Right hindlimb (tissue), 1 donor: ENCODE measurements around the gene HIVEP3.
A peak's percentile ranks its signal among the peaks of the same experiment; 100 is the strongest.

Experiments used
- DNase-seq: peaks from one replicate; pipeline ENCODE4 v3.0.0-alpha.2; 2018

HIVEP3 gene

GRCh38 chr1:41608211-41608610 is 310.5 kb downstream of the HIVEP3 start:
- DNase-seq = peak; percentile 85

- no peak for DNase-seq
Measured at GRCh38 chr1:41607808-41608207, 310.9 kb downstream of the HIVEP3 start.

DNA sequence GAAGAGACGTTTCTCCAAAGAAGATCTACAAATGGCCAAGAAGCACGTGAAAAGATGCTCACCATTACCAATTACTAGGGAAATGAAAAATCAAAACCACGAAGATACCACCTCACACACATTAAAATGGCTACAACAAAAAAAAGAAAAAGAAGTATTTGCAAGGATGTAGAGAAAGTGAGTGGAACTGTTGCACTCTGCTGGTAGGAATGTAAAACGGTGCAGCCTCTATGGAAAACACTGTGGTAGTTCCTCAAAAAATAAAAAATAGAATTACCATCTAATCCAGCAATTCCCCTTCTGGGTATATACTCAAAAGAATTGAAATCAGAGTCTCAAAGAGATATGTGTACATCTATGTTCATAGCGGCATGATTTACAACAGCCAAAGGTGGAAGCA is 318.8 kb downstream of the HIVEP3 start:
- no peak for DNase-seq

GRCh38 chr1:41598325-41598724 is 320.4 kb downstream of the HIVEP3 start:
- DNase-seq = no peak

- DNase-seq = no peak
Measured at GRCh38 chr1:41592451-41593125, 326.1 kb downstream of the HIVEP3 start.

DNA sequence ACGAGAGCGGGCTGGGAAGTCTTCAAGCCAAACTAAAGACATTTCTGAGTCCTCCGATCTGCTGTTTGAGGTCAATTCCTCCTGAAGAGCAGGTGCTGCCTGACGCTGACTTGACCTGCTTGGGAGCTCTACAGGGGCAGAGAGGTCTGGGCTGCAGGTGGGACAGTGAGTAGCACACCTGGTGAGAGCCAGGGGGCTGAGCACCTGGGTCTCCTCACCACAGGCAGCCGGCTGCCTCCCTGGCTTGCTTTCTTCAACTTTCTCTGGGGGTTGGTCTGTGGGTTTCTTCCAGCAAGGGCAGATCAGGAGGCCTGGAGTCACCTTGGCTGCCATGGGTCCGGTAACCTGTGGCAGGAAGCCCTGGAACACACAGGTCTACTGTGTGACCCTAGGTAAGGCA is 326.8 kb downstream of the HIVEP3 start:
- DNase-seq = no peak

DNA sequence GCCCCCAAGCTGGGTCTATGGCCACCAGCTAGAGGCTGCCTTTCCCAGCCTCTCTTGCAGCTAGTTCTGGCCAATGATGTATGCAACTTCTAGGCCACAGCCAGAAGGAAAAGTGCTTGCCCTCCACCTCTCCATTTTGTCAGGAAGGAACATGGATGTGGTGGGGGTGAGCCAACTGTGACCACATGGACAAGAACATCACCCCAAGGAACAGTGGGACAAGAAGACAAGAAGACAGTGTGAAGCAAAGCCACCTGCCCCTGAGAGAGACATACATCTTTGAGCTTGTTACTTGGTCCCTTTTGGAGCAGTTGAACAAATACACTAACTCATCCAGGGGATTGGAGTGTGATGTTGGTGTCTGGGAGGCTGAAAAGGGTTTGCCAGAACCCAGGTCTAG is 328.4 kb downstream of the HIVEP3 start:
- no peak for DNase-seq

- DNase-seq = no peak
Measured at GRCh38 chr1:41589395-41589794, 329.3 kb downstream of the HIVEP3 start.

GRCh38 chr1:41588334-41588875 is 330.3 kb downstream of the HIVEP3 start:
- no peak for DNase-seq

- no peak for DNase-seq
Measured at GRCh38 chr1:41587791-41588190, 330.9 kb downstream of the HIVEP3 start.

- no peak for DNase-seq
Measured at GRCh38 chr1:41586230-41586629, 332.5 kb downstream of the HIVEP3 start.

DNA sequence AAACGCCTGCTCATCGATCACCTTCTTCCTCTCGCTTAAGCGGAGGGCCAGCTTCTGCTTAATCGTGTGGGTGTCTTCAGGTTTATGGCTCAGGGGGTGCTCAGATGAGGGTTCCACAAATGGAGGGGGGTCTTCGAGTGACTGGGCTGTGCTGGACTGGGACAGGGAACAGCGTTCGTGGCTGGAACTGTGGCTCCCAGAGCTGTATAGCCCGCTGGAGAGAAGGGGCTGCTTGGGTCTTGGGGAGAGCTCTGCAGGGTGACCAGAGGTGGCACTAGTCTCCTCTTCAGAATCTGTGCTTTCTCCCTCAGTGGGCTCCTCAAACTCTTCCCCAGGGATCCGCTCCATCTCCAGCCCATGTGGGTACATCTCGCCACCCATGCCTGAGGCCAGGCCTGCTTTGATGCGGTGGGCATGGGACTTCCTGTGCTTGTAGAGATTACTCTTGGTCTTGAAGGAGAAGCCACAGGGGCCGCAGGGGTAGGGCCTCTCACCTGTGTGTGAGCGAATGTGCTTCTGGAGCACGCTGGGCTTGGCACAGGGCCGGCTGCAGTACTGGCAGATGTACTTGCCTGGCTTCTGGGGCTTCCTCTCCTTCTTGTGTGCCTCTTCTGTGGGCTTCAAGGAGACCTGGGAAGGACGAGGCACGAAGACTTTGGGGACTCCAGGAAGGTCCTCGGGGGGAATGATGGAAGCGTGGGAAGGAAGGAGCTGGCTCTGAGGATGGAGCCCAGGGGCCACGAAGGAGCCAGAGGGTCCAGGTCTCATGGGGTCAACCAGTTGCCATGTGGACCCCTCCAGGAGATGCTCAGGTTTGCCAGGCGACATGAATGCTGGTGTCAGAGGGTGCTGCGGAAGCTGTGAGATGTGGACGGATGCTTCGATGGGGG is 334.8 kb downstream of the HIVEP3 start:
- no peak for DNase-seq

DNA sequence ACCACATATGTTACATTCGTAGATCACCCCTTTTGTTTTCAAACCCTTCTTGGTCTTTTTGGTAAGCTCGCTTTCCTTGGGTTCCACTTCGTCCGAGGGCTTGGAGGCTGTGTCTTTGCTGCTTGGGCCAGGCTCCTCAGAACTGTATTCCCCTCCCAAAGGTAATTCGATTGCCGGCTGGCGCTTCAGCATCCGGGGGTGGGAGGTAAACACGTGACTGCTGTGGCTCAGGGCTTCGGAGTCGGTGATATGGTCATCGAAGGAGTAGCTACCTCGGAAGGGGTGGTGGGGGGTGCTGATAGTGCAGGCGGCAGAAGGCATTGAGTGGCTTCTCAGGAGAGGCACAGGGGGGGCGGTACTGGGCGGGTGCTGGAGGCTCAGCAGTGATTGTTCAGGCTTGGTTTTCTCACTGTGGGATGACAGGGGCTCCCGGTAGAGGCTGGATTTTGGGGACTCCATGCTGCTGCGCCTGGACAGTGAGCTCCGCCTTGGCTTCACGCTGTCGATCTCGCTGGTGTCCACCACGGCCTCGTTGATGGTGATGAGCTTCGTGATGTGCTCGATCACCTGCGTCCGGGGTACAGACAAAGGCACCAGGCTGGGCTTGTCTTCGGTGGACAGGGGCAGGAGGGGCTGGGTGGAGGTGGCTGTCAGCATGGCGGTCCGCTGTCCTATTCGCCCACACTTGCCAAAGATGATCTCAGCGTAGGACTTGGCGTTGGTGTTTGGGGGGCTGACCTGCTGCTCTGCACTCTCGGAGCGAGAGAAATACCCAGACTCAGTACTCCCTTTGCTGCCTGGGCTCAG is 335.7 kb downstream of the HIVEP3 start:
- DNase-seq = no peak

DNA sequence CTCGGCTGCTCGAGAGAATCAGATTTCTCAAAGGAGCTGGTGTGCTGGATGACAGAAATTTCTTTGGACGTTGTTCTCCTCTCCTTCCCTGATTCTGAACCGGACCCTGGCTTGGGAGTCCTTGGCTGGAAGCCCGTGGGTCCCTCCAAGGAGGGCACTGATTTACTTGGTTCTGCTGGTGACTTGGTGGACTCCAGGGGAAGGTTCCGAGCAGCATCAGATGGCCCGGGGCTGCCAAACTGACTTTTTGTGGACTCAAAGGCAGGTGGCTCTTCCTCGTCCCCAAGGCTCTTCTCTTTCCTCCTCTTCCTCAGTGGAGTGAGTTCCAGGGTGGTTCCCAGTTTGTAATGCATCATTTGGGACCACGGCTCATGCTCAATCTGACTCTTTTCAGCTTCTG is 336.4 kb downstream of the HIVEP3 start:
- no peak for DNase-seq

GRCh38 chr1:41582004-41582325 is 336.8 kb downstream of the HIVEP3 start:
- no peak for DNase-seq

GRCh38 chr1:41581216-41582003 is 337.3 kb downstream of the HIVEP3 start:
- DNase-seq = no peak

DNA sequence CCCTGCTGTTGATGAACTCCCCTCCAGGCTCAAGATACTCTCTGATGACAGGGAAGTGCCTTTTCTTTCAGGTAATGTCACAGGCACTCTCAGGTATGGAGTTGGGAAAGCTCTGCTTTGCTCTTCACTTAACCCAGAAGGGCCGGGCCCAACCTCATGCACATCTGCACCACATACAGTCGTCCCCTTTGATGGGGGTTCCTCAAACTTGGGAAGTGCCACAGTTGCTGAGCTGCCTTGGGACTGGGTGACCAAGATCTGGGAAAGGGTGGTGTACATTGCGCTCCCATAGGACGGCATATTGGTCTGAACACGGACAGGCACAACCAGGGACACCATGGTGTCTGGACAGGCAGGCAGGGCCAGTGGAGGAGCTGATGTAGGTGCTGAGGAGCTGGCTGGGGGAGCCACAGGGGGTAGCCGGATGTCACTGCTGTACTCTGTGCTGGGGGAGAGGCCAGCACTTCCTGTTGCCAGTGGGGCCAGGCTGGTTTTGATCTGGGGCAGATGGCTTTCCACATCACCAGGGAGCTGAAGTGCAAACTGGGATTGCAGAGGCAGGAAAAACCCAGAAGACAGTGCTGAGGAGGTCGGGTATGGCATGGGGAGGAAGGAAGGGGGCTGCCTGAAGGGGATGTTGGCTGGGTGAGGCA is 338.1 kb downstream of the HIVEP3 start:
- DNase-seq = no peak

GRCh38 chr1:41580021-41580420 is 338.7 kb downstream of the HIVEP3 start:
- DNase-seq = no peak

DNA sequence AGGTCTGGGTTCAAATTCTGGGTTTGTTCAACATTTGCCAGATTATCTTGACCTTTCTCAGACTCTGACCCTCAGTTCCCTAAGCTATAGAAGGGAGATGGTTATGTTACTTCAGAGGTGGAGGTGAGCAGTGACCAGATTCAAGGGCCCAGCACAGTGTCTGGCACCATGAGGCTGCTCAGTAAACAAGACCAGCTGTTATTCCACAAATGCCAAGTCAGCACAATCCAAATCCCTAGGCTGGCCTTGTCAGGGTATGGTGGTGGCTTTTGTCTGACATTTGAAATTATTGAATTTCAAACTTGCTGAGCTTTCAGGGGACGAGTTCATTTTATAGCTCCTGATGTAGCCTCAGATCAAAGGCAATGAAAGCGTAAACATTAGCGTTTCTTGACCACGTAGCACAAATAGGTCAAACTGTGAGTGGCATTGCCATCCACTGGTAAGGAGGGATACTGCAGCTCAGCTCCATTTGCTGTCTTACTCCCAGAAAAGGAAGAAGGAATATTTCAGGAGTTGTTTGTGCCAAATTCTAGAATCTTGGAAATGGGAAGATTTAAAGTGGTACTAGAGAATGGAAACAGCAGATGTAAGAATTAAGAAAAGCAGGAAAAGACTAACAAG is 339.9 kb downstream of the HIVEP3 start:
- DNase-seq = no peak

DNA sequence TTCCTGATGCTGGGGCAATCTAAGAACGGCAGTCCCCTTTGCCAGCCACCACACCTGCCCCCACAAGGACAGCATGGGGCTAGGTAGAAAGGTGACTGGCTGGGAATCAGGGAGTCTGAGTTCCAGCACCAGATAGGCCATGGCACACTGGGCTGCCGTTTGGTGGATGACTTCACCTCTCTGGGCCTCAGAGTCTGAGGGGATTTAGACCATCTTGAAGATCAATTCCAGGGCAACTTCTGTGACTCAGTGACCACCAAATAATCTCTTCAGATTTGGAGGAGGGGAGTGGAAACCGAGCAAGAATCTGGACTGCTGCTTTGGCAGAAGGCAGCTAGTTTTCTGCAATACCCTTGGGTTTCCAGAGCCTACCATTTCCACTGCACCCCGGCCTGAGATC is 342.1 kb downstream of the HIVEP3 start:
- no peak for DNase-seq

DNA sequence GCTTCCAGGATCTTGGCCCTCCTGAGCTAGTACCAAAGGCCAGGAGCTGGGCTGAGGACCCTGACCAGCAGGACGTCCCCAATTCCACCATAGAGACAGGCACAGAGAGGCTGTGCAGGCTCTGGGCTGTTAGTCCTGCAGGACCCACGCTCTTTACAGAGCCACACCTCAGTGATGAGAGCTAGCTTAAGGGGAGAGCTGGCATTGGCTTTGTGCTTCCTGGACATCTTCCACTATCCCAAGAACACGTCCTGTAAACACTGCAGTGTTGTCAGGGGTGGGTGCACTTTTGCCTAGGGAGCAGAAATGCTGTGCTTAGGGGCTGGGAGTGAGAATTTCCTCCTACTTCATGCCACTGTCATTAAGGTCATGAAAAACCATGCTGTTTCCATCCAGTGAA is 342.5 kb downstream of the HIVEP3 start:
- no peak for DNase-seq

- no peak for DNase-seq
Measured at GRCh38 chr1:41574842-41575241, 343.9 kb downstream of the HIVEP3 start.
